Activated CD8-positive, alpha-beta memory T cell treated with anti-CD3 and anti-CD28 coated beads, Interleukin-2, amount 50 U/mL, for 1 hour (primary cell): ENCODE measurements around the gene SNCA.

Experiments used
- DNase-seq: peaks from one replicate; pipeline ENCODE4 v3.0.0-alpha.2; 2020; ENCODE audit errors: extremely low read depth

Gene SNCA

DNA sequence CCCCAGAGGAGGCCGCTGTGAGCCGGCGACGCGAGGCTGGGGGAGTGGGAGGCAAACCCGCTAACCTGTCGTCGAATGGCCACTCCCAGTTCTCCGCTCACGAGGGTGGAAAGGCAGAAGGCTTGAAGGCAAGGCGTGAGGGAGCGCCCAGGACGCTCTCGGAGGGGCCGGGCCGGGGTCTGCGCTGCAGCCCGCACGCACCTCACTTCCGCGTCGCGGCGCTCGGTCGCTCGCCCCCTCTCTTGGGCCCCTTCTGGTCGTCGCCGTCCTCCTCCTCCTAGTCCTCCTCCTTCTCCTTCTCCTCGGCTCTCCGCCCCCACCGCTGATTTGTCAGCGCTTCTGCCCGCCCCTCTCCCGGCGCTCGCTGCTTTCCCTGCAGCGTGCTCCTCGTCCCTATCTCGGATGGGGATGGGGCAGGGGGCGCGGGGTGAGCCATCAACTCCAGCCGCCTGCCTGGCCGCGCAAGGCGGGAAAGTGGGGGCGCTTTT, at the start of gene SNCA:
Gene SNCA (minus strand): TSS at position 265 of the 488 bp plus-strand sequence. CDS start 1,494 bp downstream, outside the sequence.
- no peak for DNase-seq

DNA sequence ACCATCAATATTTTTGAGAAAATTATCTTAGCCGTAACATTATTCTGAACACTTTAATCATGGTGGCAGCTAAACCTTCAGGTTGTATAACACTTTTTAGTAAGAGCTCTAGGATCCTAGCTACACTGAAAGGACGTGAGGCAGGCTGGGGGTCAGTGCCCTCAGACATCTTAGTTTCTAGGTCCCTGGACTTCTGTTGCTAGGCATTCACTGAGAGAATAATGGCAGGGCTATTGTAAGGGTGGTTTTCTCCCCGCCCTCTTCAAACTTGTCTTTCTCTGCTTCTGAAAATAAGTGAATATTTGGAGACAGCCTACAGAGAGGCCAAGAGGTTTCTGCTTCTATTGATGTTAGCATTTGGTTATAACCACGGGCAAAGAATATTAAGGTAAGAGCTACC, 42.3 kb upstream of the SNCA start:
- DNase-seq = no peak

DNA sequence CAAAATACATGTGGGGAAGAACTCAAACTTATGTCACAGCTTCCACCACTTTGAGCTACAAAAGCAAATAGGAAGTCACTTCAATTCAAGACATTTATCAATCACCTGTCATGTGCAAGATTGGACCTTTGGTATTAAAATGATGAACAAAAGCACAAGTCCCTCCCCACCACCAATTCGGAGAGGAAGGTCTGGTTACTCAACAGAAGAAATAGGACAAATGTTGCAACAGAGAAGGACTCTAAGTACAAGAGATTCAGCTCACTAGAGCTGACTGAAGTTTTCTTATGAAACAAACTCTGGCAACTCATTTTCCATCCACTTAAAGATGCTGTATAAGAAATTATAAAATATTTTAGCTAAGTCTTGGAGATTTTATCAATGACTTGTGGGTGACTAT, 41.6 kb upstream of the SNCA start:
- DNase-seq = no peak

DNA sequence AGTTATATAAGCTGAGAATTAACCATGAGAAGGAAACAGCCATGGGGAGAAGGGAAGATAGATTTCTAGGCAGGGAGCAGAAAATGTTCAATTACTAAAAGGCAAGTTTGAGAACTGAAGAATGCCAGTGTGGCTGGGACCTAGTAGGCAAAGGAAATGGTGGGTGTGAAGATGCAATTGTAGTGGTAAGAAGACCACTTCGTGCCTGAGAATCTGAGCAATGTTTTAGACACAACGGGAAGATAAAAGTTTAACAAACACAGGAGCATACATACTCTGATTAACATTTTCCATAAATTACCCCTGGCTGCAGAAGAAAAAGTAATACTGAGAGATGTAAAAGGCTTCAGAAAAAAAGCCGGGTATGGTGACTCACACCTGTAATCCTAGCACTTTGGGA, 39.6 kb upstream of the SNCA start:
- DNase-seq = no peak

DNA sequence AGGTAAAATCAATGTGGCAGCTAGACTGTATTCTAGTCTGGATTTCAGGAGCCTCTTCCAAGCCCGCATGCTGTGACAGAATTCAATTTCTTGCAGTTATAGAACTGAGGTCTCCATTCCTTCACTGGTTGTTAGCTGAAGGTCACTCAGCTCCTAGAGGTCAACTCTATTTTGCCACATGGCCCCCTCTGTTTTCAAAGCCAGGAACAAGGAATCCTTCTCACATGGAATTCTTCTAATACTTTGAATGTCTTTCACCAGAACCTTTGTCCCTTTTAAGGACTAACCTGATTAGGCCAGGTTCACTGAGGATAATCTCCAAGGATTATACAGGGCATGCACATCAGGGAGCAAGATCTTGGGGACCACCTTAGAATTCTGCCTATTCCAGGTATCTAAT, 34.2 kb upstream of the SNCA start:
- DNase-seq = no peak

GRCh38 chr4:89868999-89869589, 32.1 kb upstream of the SNCA start:
- DNase-seq = no peak

DNA sequence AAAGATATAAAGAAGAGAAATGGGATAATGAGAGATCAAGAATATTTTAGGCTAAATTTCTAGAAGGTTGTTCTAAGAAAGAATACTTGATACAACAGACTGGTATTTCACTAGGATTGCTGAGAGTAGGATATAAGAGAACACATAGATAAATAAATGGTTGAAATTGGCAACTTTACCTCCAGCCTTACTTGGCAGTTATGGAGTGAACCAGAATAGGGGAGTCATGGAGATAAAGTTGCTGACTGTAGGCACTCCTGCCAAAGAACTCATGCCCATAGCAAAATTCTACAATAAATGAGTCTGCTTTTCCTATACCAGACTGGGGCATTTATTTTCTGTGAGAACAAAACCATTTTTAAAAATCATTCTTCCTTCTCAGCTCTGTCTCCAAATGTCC, 31.3 kb upstream of the SNCA start:
- no peak for DNase-seq

DNA sequence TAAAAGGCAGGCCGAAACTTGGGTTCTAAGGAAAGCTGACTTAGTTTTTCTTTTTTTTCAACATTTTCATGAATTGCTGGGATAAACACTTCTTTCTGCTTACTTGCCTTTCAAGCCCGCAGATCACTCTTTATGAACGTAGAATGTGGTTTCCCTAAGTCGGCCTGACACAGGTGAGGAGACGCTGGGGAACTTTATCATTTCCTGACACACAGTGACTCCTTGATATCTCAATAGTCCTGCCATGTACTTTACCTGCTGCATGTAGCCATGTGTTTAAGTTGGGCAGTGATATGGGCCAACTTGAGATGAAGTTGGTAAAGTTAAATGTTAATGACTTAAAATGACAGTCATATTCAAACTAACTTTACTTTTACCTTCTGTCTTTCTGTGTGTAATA, 26.6 kb upstream of the SNCA start:
- no peak for DNase-seq

DNA sequence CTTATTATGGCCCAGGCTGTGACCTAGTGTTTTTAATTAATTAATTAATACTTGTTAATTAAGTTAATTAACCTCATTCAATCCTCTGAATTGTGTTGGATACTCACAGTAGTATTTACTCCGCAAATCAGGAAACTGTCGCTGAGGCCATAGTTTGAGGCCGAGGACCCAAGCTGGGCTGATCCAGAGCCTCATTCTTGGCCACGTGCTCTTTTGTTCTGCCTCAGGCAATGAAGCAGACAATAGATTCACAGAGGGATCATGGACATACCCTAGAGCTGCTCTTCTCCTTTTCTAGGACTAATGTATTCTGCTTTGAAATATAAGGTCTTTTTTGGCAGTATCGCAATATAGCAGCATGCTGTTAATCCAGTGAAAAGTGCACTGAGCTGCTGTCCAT, 24.0 kb upstream of the SNCA start:
- no peak for DNase-seq

DNA sequence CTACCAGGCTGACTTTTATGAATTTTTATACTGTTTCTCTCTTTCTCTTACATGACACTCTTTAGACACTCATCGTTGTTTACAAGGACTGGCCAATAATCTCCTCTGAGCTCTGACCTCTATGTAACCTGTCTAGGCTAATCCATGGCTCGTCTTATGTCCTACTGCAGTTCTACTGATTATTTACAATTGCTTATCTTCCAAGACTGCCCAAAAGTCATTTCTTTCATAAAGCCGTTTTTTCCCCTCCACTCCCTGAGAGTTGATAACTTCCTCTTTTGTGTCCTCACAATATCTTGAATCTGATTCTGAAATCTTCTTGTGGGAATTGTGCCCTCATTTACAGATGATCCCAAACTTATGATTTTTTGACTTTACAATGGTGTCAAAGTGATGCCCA, 18.3 kb upstream of the SNCA start:
- DNase-seq = no peak

GRCh38 chr4:89847571-89848325, 10.8 kb upstream of the SNCA start:
- no peak for DNase-seq

DNA sequence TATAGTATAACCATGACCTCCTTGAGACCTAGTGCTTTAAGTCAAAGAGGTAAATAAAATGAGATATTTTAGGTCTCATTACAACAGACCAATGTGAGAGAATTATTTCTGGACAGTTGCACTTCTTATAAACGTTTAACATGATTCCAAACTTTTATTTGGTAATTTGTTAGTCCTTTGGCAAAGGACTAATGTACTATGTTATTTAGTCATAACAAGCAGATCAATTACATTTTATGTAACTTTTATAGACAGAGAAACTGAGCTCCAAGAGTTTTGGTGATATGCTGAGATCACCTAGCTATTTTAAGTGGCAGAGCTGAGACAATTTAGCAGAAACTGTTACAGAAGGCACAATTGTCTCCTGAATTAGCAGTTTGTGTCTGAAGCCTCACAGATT, 2.6 kb upstream of the SNCA start:
- no peak for DNase-seq

- no peak for DNase-seq
These were observed 1.0 kb upstream of the SNCA start for GRCh38 chr4:89837993-89838390.

GRCh38 chr4:89837385-89837992, 528 bp upstream of the SNCA start:
- DNase-seq = no peak

GRCh38 chr4:89836031-89836745, 773 bp downstream of the SNCA start:
- no peak for DNase-seq

DNA sequence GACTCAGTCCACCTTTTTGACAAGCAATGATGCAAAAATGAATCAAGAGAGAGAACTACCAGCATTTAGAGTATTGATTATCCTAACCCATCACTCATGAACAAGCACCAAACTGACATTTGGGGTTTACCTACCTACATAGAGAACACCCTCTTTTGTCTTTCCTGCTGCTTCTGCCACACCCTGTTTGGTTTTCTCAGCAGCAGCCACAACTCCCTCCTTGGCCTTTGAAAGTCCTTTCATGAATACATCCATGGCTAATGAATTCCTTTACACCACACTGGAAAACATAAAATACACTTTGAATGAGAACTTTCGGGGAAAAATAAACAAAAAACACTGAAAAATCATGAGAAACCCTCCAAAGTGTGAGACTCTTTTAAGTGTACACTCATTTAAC, 1.5 kb downstream of the SNCA start:
- DNase-seq = no peak

DNA sequence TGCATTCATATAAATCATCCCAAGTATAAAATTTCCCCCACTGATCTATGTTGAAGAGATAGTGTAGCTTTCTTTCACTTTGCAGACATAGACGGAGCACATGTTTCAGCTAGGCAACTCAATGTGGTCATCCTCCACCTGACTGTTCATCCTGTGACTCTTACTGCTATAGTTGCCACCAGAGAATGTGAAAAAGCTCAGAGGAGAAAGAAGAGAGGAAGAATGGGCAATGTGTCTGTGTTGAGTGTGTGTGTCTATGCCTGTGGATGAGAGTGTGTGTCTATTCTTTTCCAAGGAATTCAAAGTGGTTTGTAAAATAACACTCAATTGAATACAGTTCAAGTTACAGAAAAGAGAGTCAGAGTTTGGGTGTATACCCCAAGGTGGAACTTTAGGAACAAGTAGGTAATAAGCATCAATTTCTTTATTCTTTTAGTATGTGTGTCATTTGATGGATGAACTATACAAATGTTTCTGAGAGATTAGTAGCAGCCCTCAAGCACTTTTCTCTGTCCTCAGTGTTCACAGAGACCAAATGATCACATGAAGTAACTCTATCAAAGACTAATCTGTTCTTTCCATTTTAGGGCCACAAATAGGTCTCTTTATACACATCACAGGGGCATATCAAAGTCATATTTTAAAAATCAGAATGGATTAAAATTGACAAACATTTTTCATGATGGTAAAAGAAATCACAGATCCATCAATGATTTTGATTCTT, 2.3 kb downstream of the SNCA start:
- DNase-seq = no peak

GRCh38 chr4:89829470-89830138, 7.4 kb downstream of the SNCA start:
- DNase-seq = no peak

- DNase-seq = no peak
These were observed 13.5 kb downstream of the SNCA start for GRCh38 chr4:89823416-89823815.

GRCh38 chr4:89821612-89822011, 15.3 kb downstream of the SNCA start:
- DNase-seq = no peak

DNA sequence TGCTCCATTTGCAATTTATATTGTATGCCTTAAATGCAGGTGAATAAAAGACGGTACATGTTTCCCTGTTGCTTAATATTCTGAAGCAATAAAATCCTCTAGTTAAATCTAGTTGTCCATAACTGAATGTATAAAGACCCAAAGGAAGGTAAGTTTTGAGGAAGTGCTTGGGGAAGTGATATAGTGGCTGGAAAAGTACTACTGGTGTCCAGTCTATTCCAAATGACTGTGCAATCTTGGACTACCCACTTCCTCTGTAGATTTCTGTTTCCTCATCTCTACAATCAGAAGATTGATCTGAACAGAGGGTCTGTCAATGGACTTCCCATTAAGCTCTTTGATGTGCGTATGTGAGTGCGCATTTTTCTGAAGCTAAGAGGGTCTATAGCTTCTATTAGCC, 17.0 kb downstream of the SNCA start:
- DNase-seq = no peak
